ENCODE results near the gene TMEM192.
"Not testable (repeated sequence)": the region's sequence is repeated elsewhere in the genome, so short reads cannot be mapped to it uniquely, and the experiment has no call there.

TMEM192 gene

GRCh38 chr4:165079476-165079875 is 33.2 kb downstream of the TMEM192 start:
- DNase-seq (ENCODE audit: low spot score) = no peak
- TF ChIP-seq CTCF (IDR thresholded peaks at IDR 0.05; ENCODE audit: borderline replicate concordance, control extremely low read depth, extremely low read depth, insufficient read depth, missing control alignments) = no peak
- in situ Hi-C loops (cut with MboI; ENCODE audit: low sequenced_read_pairs, unreplicated experiment) = no loop called here

GRCh38 chr4:165077034-165077578 is 35.6 kb downstream of the TMEM192 start:
- TF ChIP-seq CTCF (IDR thresholded peaks at IDR 0.05; ENCODE audit: borderline replicate concordance, control extremely low read depth, extremely low read depth, insufficient read depth, missing control alignments) = no peak
- no peak for DNase-seq (ENCODE audit: low spot score)
- in situ Hi-C loops (cut with MboI; ENCODE audit: low sequenced_read_pairs, unreplicated experiment) = no loop called here

- DNase-seq (ENCODE audit: low spot score); in situ Hi-C loops (cut with MboI; ENCODE audit: low sequenced_read_pairs, unreplicated experiment): not testable (repeated sequence)
Measured at GRCh38 chr4:165073346-165073745, 39.3 kb downstream of the TMEM192 start.

- DNase-seq (ENCODE audit: low spot score) = no peak
- in situ Hi-C loops (cut with MboI; ENCODE audit: low sequenced_read_pairs, unreplicated experiment) = no loop called here
- no peak for TF ChIP-seq CTCF (IDR thresholded peaks at IDR 0.05; ENCODE audit: borderline replicate concordance, control extremely low read depth, extremely low read depth, insufficient read depth, missing control alignments)
Measured at GRCh38 chr4:165070560-165070959, 42.1 kb downstream of the TMEM192 start.

- in situ Hi-C loops (cut with MboI; ENCODE audit: low sequenced_read_pairs, unreplicated experiment) = no loop called here
- DNase-seq (ENCODE audit: low spot score) = no peak
- no peak for TF ChIP-seq CTCF (IDR thresholded peaks at IDR 0.05; ENCODE audit: borderline replicate concordance, control extremely low read depth, extremely low read depth, insufficient read depth, missing control alignments)
Measured at GRCh38 chr4:165060938-165061337, 51.7 kb downstream of the TMEM192 start.

- no peak for TF ChIP-seq CTCF (IDR thresholded peaks at IDR 0.05; ENCODE audit: borderline replicate concordance, control extremely low read depth, extremely low read depth, insufficient read depth, missing control alignments)
- DNase-seq (ENCODE audit: low spot score) = no peak
- in situ Hi-C loops (cut with MboI; ENCODE audit: low sequenced_read_pairs, unreplicated experiment) = no loop called here
Measured at GRCh38 chr4:165059386-165059785, 53.3 kb downstream of the TMEM192 start.

GRCh38 chr4:165058666-165059065 is 54.0 kb downstream of the TMEM192 start:
- no peak for DNase-seq (ENCODE audit: low spot score)
- in situ Hi-C loops (cut with MboI; ENCODE audit: low sequenced_read_pairs, unreplicated experiment) = no loop called here
- TF ChIP-seq CTCF (IDR thresholded peaks at IDR 0.05; ENCODE audit: borderline replicate concordance, control extremely low read depth, extremely low read depth, insufficient read depth, missing control alignments) = no peak

Measured in GM13976 (cell line).